Lower leg skin (tissue), 4 donors: ENCODE data around the gene SLC35A3. TPM values are rescaled to one million over a fixed set of nuclear protein-coding genes. Genes with fewer than 3 reads are reported as not detected.

Source experiments
- DNase-seq, 2 donors: peaks; one replicate each; pipeline ENCODE4 v3.0.0-alpha.2; 2019; ENCODE audit warnings: low spot score in 2 of 2
- H3K4me3 ChIP-seq: fragments of 200-600 bp; sonication (generic); 2 replicates; pipeline ENCODE4 v1.5.1; 2017; ENCODE audit warnings: mild to moderate bottlenecking, low read depth; ENCODE audit not compliant: poor library complexity, severe bottlenecking
- POLR2A ChIP-seq, 2 donors: fragments of 450-650 bp; IDR thresholded peaks; one replicate each; pipeline ENCODE4 v1.6.1; 2016 to 2017; ENCODE audit warnings: antibody characterized with exemption in 2 of 2, mild to moderate bottlenecking in 1 of 2, moderate library complexity in 1 of 2
- WGBS, 2 donors: methylation state at CpG; one replicate each; pipeline ENCODE4 v1.1.5; 2018; 5-methylcytosine and 5-hydroxymethylcytosine counted together
- intact Hi-C: fragments of 100-400 bp; cut with DNase I; formaldehyde crosslinking; loops from one replicate; pipeline ENCODE4 v1.15.0; 2023; ENCODE audit warnings: low total_unique reads
- total RNA-seq, 4 donors: library from RNA; depleted of rRNA; stranded (reverse); fragments of >200 nt; gene quantifications; one replicate each; pipeline ENCODE4 v1.1.0, GENCODE V29; 2016
- TF ChIP-seq, protein P1 (sequence below), 3 donors: fragments of 450-650 bp; IDR thresholded peaks; one replicate each; pipeline ENCODE4 v1.5.1; 2016; ENCODE audit warnings: antibody characterized with exemption in 3 of 3, mild to moderate bottlenecking in 3 of 3, moderate library complexity in 2 of 3

SLC35A3 gene
- total RNA-seq, 4 donors from 2014 or later = 19.6 to 23.9 (median 22.4) TPM

DNA sequence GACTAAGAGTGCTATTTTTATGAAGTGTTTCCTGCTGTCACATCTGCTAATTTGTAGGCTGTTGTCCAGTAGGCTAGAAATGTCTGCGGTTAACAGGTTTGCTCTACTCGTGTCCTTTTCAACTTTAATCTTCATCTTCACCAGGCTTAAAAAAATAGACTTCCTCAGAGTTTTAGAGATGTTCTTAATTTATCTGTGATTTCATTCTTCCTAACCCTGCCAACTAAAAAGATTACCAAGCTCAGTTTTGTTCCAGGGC lies 96.1 kb downstream of the SLC35A3 start:
- DNase-seq = no peak
- WGBS, 2 donors = 90 to 95% methylated on average over 2 of the region's 2 CpGs
- intact Hi-C loops = loop anchor here (5.0 kb wide), 1 partner anchor 949 kb away; no protein-coding TSS in a partner anchor
- no peak overlapping the region for H3K4me3 ChIP-seq
- TF ChIP-seq POLR2A (IDR thresholded peaks at IDR 0.05) = no peak
- TF ChIP-seq, protein P1, sequence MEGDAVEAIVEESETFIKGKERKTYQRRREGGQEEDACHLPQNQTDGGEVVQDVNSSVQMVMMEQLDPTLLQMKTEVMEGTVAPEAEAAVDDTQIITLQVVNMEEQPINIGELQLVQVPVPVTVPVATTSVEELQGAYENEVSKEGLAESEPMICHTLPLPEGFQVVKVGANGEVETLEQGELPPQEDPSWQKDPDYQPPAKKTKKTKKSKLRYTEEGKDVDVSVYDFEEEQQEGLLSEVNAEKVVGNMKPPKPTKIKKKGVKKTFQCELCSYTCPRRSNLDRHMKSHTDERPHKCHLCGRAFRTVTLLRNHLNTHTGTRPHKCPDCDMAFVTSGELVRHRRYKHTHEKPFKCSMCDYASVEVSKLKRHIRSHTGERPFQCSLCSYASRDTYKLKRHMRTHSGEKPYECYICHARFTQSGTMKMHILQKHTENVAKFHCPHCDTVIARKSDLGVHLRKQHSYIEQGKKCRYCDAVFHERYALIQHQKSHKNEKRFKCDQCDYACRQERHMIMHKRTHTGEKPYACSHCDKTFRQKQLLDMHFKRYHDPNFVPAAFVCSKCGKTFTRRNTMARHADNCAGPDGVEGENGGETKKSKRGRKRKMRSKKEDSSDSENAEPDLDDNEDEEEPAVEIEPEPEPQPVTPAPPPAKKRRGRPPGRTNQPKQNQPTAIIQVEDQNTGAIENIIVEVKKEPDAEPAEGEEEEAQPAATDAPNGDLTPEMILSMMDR (IDR thresholded peaks at IDR 0.05) = no peak

DNA sequence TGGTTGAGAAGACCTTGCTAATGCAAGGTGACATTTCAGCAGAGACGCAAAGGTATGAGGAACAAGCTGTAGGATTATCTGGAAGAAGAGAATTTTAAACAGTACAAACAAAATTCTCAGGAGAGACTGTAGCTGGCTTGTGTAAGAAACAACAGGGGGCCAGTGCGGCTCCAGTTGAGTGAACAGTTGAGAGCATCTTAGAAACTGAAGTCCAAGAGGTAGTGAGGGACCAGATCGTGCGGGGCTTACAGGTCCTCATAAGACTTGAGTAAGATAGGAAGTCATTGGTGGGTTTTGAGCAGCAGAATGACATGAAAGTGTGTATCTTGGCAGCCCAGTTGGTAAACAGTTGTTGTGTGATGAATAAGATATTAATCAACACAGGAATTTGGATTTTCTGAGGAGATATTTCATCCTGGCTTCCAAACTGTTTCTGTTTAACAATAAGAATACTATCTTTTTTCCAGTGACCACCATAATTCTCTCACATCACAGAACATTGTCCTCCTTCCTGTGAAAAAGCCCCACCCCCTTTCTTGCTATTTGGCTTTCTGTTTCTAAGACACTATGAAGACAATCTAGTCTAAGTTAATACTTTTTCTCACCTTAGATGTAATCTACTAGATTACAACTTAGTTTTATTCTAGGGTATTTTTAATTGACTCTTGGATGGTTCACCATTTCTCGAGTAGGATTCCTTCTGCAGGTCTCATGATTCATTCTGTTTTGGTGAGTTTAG lies 100.6 kb downstream of the SLC35A3 start:
- 97% methylated on average over 5 of the region's 5 CpGs for WGBS, 2 donors
- TF ChIP-seq, protein P1 (IDR thresholded peaks at IDR 0.05) = no peak
- TF ChIP-seq POLR2A (IDR thresholded peaks at IDR 0.05) = no peak
- H3K4me3 ChIP-seq = no peak overlapping the region
- peak in 1 of 2 donors; percentile 75 for DNase-seq
- intact Hi-C loops = no loop called here

DNA sequence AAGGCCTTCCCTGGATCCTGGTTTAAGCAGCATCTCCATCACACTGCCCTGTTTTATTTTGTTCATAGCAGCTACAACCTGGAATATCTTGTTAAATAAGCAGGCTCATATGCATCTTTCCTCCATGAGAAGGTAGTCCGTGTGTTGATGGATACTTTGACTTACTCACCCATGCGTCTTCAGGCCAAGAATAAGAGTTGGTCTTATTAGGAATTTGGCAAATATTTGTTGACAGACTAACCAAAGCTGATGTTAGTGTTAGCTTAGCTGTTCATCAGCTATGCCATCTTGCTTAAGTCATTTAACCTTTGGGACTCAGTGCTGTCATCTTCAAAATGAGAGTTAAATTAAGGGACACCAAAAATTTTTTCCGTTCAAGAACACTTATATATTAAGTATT lies 103.7 kb downstream of the SLC35A3 start:
- intact Hi-C loops = no loop called here
- WGBS, 2 donors = 96 to 98% methylated on average over 3 of the region's 3 CpGs
- TF ChIP-seq POLR2A (IDR thresholded peaks at IDR 0.05) = no peak
- TF ChIP-seq, protein P1 (IDR thresholded peaks at IDR 0.05) = no peak

DNA sequence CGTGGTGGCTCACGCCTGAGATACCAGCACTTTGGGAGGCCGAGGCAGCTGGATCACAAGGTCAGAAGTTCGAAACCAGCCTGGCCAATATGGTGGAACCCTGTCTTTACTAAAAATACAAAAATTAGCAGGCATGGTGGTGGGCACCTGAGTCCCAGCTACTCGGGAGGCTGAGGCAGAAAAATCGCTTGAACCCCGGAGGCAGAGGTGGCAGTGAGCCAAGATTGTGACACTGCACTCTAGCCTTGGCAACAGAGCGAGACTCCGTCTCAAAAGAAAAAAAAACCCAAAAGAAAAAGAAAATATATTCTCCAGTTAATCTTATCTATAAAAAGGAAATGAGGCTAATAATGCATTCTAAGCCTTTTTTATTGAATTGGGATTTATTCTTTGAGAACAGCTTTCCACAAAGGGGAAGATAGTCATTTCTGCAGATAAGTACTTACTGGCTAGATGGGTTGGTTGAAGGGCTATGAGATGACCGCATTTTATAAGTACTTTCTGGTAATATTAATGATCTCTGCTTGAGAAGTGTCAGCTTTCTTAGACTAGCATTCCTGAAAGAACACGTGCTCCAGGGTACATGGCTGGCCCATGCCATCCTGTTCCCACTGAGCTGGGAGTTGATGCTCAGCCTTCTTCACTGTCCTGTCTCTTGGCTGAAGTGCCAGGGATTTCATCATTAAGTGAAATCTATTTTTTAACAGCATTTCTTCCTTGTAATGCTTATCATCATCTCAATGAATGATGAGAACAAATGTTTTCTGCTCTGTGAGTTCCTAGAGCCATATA lies 105.0 kb downstream of the SLC35A3 start:
- TF ChIP-seq POLR2A (IDR thresholded peaks at IDR 0.05) = no peak
- TF ChIP-seq, protein P1 (IDR thresholded peaks at IDR 0.05) = no peak
- DNase-seq = peak in 1 of 2 donors; percentile 68
- 86 to 89% methylated on average over 11 of the region's 11 CpGs for WGBS, 2 donors
- intact Hi-C loops = no loop called here
- H3K4me3 ChIP-seq = no peak overlapping the region

More for the DNA sequence above, 103.7 kb downstream of the SLC35A3 start:
- H3K4me3 ChIP-seq = no peak overlapping the region
- no peak for DNase-seq

DNA sequence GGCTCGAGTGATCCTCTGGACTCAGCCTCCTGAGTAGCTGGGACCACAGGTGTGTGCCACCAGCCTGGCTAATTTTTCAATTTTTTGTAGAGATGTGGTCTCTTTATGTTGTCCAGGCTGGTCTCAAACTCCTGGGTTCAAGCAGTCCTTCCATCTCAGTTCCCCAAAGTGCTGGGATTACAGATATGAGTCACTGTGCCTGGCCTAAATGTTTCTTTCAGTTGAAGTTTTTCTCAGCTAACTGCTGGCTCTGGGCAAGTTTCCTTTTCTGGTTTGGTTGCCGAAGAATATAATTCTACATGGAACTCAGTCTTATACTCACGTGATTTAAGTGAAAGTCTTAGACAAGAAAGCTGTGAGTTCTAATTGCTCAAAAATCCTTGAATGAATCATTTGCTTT lies 106.0 kb downstream of the SLC35A3 start:
- WGBS, 2 donors = 91 to 94% methylated on average over 3 of the region's 3 CpGs
- TF ChIP-seq POLR2A (IDR thresholded peaks at IDR 0.05) = no peak
- TF ChIP-seq, protein P1 (IDR thresholded peaks at IDR 0.05) = no peak
- DNase-seq = peak in 1 of 2 donors; percentile 61
- H3K4me3 ChIP-seq = no peak overlapping the region
- intact Hi-C loops = no loop called here
